ENCODE measurements around the gene SRGAP3. TPM values are rescaled to one million over a fixed set of nuclear protein-coding genes. Genes with fewer than 3 reads are reported as not detected.
A peak's percentile ranks its signal among the peaks of the same experiment; 100 is the strongest.

Gene SRGAP3
- total RNA-seq, 2 donors from 2014 or later = 10.9 to 11.4 TPM

DNA sequence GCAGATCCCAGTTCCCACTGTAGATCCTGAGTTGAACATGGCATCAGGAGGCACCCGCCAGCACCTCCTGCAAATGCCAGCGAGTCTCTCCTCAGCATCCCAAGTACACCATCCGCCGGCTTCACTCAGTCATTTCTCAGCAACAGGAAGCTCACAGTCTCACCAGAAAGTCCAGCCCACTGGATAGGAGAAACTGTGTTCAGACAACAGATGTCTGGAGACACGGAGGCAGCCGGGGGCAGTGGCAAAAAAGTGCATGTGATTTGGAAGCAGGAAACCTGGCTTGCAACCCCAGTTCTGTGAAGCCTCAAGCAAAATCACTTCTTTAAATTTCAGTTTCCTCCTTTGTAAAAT is 68.7 kb downstream of the SRGAP3 start:
- no peak overlapping the region for H3K4me3 ChIP-seq
- ATAC-seq = no peak
- peak in 1 of 4 donors; percentile 38 for DNase-seq
- no peaks in the 10 kb centered on the region for H3K9me3 ChIP-seq
- 74 to 94% methylated on average over 2 to 6 of the region's 6 CpGs for WGBS, 2 donors
- no peak for TF ChIP-seq POLR2A (IDR thresholded peaks at IDR 0.05)
- TF ChIP-seq, protein P1, sequence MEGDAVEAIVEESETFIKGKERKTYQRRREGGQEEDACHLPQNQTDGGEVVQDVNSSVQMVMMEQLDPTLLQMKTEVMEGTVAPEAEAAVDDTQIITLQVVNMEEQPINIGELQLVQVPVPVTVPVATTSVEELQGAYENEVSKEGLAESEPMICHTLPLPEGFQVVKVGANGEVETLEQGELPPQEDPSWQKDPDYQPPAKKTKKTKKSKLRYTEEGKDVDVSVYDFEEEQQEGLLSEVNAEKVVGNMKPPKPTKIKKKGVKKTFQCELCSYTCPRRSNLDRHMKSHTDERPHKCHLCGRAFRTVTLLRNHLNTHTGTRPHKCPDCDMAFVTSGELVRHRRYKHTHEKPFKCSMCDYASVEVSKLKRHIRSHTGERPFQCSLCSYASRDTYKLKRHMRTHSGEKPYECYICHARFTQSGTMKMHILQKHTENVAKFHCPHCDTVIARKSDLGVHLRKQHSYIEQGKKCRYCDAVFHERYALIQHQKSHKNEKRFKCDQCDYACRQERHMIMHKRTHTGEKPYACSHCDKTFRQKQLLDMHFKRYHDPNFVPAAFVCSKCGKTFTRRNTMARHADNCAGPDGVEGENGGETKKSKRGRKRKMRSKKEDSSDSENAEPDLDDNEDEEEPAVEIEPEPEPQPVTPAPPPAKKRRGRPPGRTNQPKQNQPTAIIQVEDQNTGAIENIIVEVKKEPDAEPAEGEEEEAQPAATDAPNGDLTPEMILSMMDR (IDR thresholded peaks at IDR 0.05) = no peak
- no peaks in the 10 kb centered on the region for H3K36me3 ChIP-seq (replicated peaks in 1 of 2; ENCODE audit: insufficient read depth in 1 of 2, low read depth in 2 of 2)
- no peak overlapping the region for H3K27ac ChIP-seq
- no peaks in the 10 kb centered on the region for H3K27me3 ChIP-seq
- no peaks in the 10 kb centered on the region for H3K4me1 ChIP-seq
- intact Hi-C loops (cut with DNase I) = no loop called here

DNA sequence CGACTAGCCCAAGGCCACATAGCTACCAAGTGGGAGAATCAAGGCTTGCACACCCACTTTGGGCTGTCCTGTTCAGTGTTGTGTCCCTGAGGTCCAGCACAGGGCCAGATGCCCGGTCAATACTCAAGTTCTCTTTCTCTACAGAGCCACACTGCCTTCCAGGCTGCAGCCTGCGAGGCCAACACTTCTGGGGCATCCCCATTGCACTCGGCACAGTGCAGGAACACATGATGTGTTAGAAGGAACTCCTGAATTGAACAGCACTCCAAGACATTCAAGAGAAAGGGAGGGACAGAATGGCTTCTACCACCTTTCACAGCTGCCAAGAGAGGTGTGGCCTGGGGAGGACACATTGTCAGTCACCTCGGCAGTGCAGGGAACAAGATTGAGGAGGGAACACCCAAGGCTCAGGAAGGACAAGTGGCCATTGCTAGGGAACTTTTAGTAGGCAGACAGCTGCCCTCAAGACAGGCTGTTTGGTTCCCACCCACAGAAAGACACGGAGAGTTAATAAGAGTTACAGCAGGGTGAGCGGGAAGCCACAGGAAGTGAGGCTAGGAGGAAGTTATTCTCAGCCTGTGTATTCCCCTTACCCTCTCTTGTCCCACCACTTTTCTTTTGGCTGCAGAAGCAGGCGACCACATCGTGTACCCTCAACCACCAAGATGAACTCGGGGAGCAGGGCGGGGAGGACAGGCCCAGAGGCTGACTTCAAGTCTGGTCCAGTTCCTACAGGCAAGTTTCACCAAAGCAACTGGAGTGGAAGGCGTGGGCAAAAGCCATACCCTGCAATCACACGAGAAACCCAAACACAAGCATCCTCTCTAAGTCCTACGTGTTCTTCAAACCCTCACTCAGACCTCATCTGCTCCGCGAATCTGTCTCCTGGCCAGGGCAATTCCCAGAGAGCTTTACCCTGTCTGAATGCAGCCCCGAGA is 69.4 kb downstream of the SRGAP3 start:
- TF ChIP-seq, protein P1 (IDR thresholded peaks at IDR 0.05) = no peak
- no peak for TF ChIP-seq POLR2A (IDR thresholded peaks at IDR 0.05)
- no peaks in the 10 kb centered on the region for H3K27me3 ChIP-seq
- DNase-seq = peak in 1 of 4 donors; percentile 17
- no peaks in the 10 kb centered on the region for H3K36me3 ChIP-seq (replicated peaks in 1 of 2; ENCODE audit: insufficient read depth in 1 of 2, low read depth in 2 of 2)
- intact Hi-C loops (cut with DNase I) = no loop called here
- H3K4me3 ChIP-seq = no peak overlapping the region
- WGBS, 2 donors = 80 to 81% methylated on average over 11 to 17 of the region's 17 CpGs
- no peaks in the 10 kb centered on the region for H3K4me1 ChIP-seq
- H3K27ac ChIP-seq = no peak overlapping the region
- no peak for ATAC-seq
- no peaks in the 10 kb centered on the region for H3K9me3 ChIP-seq

DNA sequence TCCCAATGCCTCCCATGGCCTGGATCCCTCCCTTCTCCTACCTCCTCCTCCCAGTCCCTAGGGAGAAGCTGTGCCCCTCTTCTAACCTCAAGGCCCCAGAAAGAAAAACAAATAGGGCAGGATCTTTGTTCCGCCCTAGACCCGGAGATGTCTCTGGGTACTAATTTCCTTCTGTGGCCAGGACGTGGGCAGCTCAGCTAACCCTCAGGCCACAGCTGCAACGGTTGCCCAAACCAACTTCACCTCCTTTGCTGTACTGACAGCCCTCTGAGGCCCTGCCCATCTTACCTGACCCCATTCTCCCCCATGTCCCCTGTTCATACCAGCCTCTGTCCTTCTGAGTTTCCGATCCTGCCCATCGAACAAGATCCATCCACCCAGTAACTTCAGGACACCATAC is 70.7 kb downstream of the SRGAP3 start:
- DNase-seq (no peak), ATAC-seq (no peak)
- no peaks in the 10 kb centered on the region for H3K9me3 ChIP-seq
- H3K27me3 ChIP-seq = no peaks in the 10 kb centered on the region
- no peaks in the 10 kb centered on the region for H3K36me3 ChIP-seq (replicated peaks in 1 of 2; ENCODE audit: insufficient read depth in 1 of 2, low read depth in 2 of 2)
- no peak overlapping the region for H3K4me3 ChIP-seq
- H3K4me1 ChIP-seq = no peaks in the 10 kb centered on the region
- H3K27ac ChIP-seq = no peak overlapping the region
- TF ChIP-seq POLR2A (IDR thresholded peaks at IDR 0.05) = no peak
- TF ChIP-seq, protein P1 (IDR thresholded peaks at IDR 0.05) = no peak
- intact Hi-C loops (cut with DNase I) = no loop called here
- 86% methylated on average over 6 of the region's 6 CpGs for WGBS, 2 donors

DNA sequence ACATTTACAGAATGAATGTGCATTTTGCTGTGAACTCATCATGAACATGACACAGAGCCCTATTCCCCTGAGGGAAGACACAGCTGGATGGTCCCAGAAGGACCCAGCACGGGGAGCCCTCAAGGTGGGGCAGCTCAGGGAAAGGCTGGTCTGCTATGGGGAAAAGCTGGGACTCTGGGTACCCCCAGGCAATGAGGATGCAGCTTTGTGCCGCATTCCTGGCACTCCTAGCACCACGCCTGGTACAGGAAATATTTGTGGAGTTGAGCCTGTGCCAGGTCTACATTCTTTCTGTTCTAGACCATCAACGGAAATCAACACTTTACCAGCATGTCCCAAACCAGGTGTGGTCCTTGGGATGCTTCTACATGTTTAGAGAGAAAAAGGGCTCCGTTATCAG is 74.0 kb downstream of the SRGAP3 start:
- DNase-seq = peak; percentile 13 to 75 (median 50)
- H3K9me3 ChIP-seq = no peaks in the 10 kb centered on the region
- H3K27ac ChIP-seq = peak overlapping the region in 2 of 4 donors; percentile 38 to 53
- intact Hi-C loops (cut with DNase I) = no loop called here
- TF ChIP-seq, protein P1 (IDR thresholded peaks at IDR 0.05) = no peak
- no peak for TF ChIP-seq POLR2A (IDR thresholded peaks at IDR 0.05)
- peak; percentile 83 for ATAC-seq
- H3K36me3 ChIP-seq (replicated peaks in 1 of 2; ENCODE audit: insufficient read depth in 1 of 2, low read depth in 2 of 2) = no peaks in the 10 kb centered on the region
- no peaks in the 10 kb centered on the region for H3K4me1 ChIP-seq
- no peak overlapping the region for H3K4me3 ChIP-seq
- WGBS, 2 donors = 49 to 63% methylated on average over 4 to 5 of the region's 5 CpGs
- H3K27me3 ChIP-seq = no peaks in the 10 kb centered on the region

DNA sequence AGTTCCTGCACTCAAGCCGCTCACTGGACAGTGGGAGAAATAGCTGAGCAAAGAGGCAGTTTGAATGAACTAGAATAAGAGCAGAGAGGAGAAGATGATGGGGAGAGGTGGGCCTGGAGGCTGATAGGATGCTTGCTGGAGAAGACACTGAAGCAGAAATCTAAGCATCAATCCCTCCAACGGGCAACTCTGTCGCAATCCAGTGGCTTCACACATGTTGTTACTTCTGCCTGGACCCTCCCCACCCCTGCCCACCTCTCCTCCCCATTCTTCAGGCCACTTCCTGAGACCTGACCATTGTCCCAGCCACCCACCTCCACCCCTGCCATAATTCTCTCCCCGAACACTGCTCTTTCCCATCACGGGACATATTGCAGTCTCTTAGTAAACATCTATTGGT is 76.0 kb downstream of the SRGAP3 start:
- Histone ChIP-seq H3K36me3 (replicated peaks in 1 of 2; ENCODE audit: insufficient read depth in 1 of 2, low read depth in 2 of 2) (no peaks in the 10 kb centered on the region), H3K9me3 (no peaks in the 10 kb centered on the region), H3K27me3 (no peaks in the 10 kb centered on the region), H3K4me1 (no peaks in the 10 kb centered on the region), H3K27ac (no peak overlapping the region), H3K4me3 (no peak overlapping the region)
- DNase-seq (no peak), ATAC-seq (no peak)
- WGBS, 2 donors = 77 to 80% methylated on average over 5 of the region's 5 CpGs
- intact Hi-C loops (cut with DNase I) = no loop called here
- TF ChIP-seq, protein P1 (IDR thresholded peaks at IDR 0.05) = no peak
- no peak for TF ChIP-seq POLR2A (IDR thresholded peaks at IDR 0.05)

Measured in body of pancreas (tissue), 4 donors.